Measurements from ENCODE around the gene EFCC1. TPM values are rescaled to one million over a fixed set of nuclear protein-coding genes. Genes with fewer than 3 reads are reported as not detected.

Gene EFCC1
- total RNA-seq, 1 donor, result not detected

DNA sequence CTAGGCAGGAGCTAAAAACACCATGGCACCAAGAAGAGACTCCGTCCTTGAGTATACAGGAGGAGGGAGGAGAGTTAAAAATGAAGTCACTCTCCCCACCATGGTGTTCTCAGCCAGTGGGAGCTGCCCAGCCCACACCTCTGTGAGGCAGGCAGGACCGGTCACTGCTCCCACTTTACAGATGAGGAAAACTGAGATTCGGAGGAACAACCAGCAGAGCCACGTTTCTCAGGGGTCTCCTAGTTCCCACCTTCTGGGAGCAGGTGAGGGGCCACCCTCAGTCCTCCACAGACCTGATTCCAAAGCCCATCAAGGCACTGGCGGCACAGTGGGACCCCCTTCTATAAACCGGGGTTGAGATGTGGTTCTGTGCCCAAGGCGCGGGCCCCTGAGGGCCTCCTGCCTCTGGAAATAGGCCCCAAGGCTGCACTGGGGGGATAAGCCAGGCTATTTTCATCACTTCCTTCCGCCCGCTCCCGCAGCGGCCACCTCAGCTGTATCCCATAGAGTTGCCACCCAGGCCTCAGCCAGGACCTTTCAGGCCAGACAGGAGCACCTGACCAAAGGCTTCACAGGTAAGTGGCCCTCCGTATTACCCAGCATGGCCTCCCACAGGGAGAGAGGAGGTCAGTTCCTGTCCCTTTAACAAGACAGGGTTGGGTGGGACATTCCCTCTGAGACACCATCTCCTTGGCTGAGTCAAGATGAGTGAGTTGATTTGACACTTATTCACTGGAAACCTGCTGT is 59.3 kb downstream of the EFCC1 start, which contains the start of gene GP9:
GP9 (plus strand) TSS at position 504 of the 747 bp plus-strand sequence. CDS start 961 bp downstream, outside the sequence.
- no peaks in the 10 kb centered on the region for H4K20me1 ChIP-seq (ENCODE audit: insufficient read depth, low read length)
- H3K9me3 ChIP-seq (ENCODE audit: low read depth, low read length), result no peaks in the 10 kb centered on the region
- no peaks in the 10 kb centered on the region for H3K36me3 ChIP-seq (ENCODE audit: insufficient read depth, low read length)
- no peak within 1 kb of the TSS for H2AFZ ChIP-seq (ENCODE audit: low read length)
- TF ChIP-seq, protein P1, sequence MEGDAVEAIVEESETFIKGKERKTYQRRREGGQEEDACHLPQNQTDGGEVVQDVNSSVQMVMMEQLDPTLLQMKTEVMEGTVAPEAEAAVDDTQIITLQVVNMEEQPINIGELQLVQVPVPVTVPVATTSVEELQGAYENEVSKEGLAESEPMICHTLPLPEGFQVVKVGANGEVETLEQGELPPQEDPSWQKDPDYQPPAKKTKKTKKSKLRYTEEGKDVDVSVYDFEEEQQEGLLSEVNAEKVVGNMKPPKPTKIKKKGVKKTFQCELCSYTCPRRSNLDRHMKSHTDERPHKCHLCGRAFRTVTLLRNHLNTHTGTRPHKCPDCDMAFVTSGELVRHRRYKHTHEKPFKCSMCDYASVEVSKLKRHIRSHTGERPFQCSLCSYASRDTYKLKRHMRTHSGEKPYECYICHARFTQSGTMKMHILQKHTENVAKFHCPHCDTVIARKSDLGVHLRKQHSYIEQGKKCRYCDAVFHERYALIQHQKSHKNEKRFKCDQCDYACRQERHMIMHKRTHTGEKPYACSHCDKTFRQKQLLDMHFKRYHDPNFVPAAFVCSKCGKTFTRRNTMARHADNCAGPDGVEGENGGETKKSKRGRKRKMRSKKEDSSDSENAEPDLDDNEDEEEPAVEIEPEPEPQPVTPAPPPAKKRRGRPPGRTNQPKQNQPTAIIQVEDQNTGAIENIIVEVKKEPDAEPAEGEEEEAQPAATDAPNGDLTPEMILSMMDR (IDR thresholded peaks at IDR 0.05; ENCODE audit: extremely low read depth, low read depth, low read length), result no peak
- H3K4me2 ChIP-seq (ENCODE audit: insufficient read depth, low read length), result no peak within 1 kb of the TSS
- DNase-seq (ENCODE audit: insufficient read length, low spot score, missing footprints), result peak; percentile 68
- H3K27me3 ChIP-seq (ENCODE audit: insufficient read depth, low read length), result peaks cover 5% of the 10 kb centered on the region
- H3K79me2 ChIP-seq (ENCODE audit: insufficient read depth, low read length), result no peaks in the 10 kb centered on the region
- no peak within 1 kb of the TSS for H3K4me3 ChIP-seq (ENCODE audit: insufficient read depth, low read length)
- H3K4me1 ChIP-seq (ENCODE audit: insufficient read depth, low read length), result no peaks in the 10 kb centered on the region
- no peak within 1 kb of the TSS for H3K27ac ChIP-seq (ENCODE audit: low read depth, low read length)

DNA sequence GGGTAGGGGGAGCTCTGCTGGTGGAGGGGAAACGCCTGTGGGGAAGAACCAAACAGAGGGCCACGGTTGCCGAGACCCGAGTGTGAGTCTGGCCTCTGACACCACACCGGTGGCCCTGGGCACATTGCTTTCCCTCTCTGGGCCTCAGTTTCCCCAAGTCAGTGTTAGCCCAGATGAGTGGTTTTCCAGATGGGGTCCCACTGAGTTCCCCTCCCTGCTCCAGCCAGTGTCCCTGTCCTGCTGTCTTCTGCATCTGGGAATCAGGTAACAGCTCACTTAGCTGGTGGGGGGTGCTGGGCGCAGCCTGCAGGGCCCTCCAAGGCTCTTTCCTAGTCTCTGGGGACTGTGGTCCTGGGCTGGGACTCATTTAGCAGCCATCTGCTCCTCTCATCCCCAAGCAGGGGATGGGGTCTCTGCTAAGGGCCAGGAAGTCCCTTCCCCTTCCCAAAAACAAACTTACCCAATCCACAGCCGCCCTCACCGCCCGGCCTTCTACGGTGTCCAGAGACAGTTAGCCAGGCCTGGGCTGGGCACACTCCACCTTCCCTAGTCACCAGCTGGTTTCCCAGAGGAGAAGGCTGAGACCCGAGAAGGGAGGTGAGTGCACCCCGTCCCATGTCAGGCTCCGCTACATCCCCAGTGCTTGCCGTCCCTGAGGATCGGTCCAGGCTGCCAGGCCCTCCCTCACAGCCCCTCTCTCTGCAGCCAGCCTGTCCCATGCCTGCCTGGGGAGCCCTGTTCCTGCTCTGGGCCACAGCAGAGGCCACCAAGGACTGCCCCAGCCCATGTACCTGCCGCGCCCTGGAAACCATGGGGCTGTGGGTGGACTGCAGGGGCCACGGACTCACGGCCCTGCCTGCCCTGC is 60.2 kb downstream of the EFCC1 start:
- Histone ChIP-seq H3K27me3 (ENCODE audit: insufficient read depth, low read length) (peaks cover 5% of the 10 kb centered on the region), H3K4me1 (ENCODE audit: insufficient read depth, low read length) (no peaks in the 10 kb centered on the region), H3K79me2 (ENCODE audit: insufficient read depth, low read length) (no peaks in the 10 kb centered on the region), H3K9me3 (ENCODE audit: low read depth, low read length) (no peaks in the 10 kb centered on the region), H3K27ac (ENCODE audit: low read depth, low read length) (no peak overlapping the region), H3K4me2 (ENCODE audit: insufficient read depth, low read length) (no peak overlapping the region), H3K36me3 (ENCODE audit: insufficient read depth, low read length) (no peaks in the 10 kb centered on the region), H4K20me1 (ENCODE audit: insufficient read depth, low read length) (no peaks in the 10 kb centered on the region), H3K4me3 (ENCODE audit: insufficient read depth, low read length) (no peak overlapping the region), H2AFZ (ENCODE audit: low read length) (no peak overlapping the region)
- no peak for DNase-seq (ENCODE audit: insufficient read length, low spot score, missing footprints)
- TF ChIP-seq, protein P1 (IDR thresholded peaks at IDR 0.05; ENCODE audit: extremely low read depth, low read depth, low read length), result no peak

DNA sequence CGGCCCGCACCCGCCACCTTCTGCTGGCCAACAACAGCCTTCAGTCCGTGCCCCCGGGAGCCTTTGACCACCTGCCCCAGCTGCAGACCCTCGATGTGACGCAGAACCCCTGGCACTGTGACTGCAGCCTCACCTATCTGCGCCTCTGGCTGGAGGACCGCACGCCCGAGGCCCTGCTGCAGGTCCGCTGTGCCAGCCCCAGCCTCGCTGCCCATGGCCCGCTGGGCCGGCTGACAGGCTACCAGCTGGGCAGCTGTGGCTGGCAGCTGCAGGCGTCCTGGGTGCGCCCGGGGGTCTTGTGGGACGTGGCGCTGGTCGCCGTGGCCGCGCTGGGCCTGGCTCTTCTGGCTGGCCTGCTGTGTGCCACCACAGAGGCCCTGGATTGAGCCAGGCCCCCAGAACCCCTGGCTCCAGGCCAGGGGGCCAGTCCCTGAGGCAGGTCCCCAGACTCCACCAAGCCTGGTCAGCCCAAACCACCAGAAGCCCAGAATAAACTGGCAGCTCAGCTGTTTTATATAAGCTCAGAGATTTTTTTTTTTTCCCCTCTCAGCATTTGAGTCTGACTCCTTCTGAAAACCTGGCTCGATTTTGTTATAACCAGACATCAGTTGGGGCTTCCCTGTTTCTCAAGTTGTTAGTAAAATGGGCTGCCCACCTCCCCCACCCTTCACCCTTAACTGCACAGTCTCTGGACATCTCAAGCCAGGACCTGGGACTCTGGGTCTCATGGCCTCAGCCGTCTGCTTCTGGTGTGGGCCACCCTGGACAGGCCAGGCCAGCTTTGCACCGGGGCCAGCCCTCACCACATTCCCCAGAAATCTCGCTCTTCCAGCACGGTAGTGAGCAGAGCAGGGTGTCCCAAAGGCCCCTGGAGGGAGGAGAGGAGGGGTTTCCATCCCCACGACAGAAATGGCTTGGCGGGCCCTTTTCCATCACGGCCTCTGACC is 61.1 kb downstream of the EFCC1 start:
- Histone ChIP-seq H2AFZ (ENCODE audit: low read length) (no peak overlapping the region), H3K4me2 (ENCODE audit: insufficient read depth, low read length) (no peak overlapping the region), H3K27me3 (ENCODE audit: insufficient read depth, low read length) (peaks cover 3% of the 10 kb centered on the region), H3K9me3 (ENCODE audit: low read depth, low read length) (no peaks in the 10 kb centered on the region), H3K27ac (ENCODE audit: low read depth, low read length) (no peak overlapping the region), H3K79me2 (ENCODE audit: insufficient read depth, low read length) (no peaks in the 10 kb centered on the region), H3K4me1 (ENCODE audit: insufficient read depth, low read length) (no peaks in the 10 kb centered on the region), H3K36me3 (ENCODE audit: insufficient read depth, low read length) (no peaks in the 10 kb centered on the region), H3K4me3 (ENCODE audit: insufficient read depth, low read length) (no peak overlapping the region), H4K20me1 (ENCODE audit: insufficient read depth, low read length) (no peaks in the 10 kb centered on the region)
- TF ChIP-seq, protein P1 (IDR thresholded peaks at IDR 0.05; ENCODE audit: extremely low read depth, low read depth, low read length), result no peak
- DNase-seq (ENCODE audit: insufficient read length, low spot score, missing footprints), result peak; percentile 71
